ENCODE results near the gene VPS26C. TPM values are rescaled to one million over a fixed set of nuclear protein-coding genes. Genes with fewer than 3 reads are reported as not detected.

The VPS26C gene
- total and polyA plus RNA-seq, 9 of the 15 experiments (the other 6 are each of a cell fraction or from before 2014, with no cell fraction given) = 32.8 to 48.7 (median 42.1) TPM

- Histone ChIP-seq H3K27ac (ENCODE audit: extremely low read depth, low read depth, low read length) (no peak overlapping the region), H4K20me1 (replicated peaks; ENCODE audit: control insufficient read depth, insufficient read depth, low read length) (no peaks in the 10 kb centered on the region), H3K27me3 (ENCODE audit: control insufficient read depth in 2 of 2, insufficient read depth in 2 of 2, low read length in 2 of 2) (no peaks in the 10 kb centered on the region), H3K4me3 (no peak overlapping the region), H3K4me1 (replicated peaks in 1 of 2; ENCODE audit: control insufficient read depth in 2 of 2, insufficient read depth in 2 of 2, low read length in 2 of 2) (peaks cover 0 to 2% of the 10 kb centered on the region in 2 experiments; a peak in 1 of 5 replicates), H3K9me1 (ENCODE audit: control insufficient read depth, insufficient read depth, low read length) (no peaks in the 10 kb centered on the region), H3K4me2 (ENCODE audit: insufficient read depth, low read length) (no peak overlapping the region), H3K36me3 (ENCODE audit: control insufficient read depth, insufficient read depth, low read length) (peaks cover 87% of the 10 kb centered on the region), H3K79me2 (ENCODE audit: control insufficient read depth, insufficient read depth, low read length) (no peaks in the 10 kb centered on the region), H3K9ac (ENCODE audit: insufficient read depth in 1 of 2, low read depth in 2 of 2, low read length in 2 of 2) (no peak overlapping the region), H2AFZ (ENCODE audit: low read depth, low read length) (no peak overlapping the region), H3K9me3 (replicated peaks; ENCODE audit: control insufficient read depth, insufficient read depth, low read depth, low read length) (no peaks in the 10 kb centered on the region)
- in situ Hi-C loops (cut with MboI) = no loop called here
- DNase-seq (ENCODE audit: extremely low read depth in 1 of 4, low spot score in 3 of 4) (no peak), ATAC-seq (no peak), FAIRE-seq (no peak)
- no TSS peak for BruUV-seq (replicated peaks)
- CTCF ChIA-PET (ENCODE audit: low intra/inter-chr PET ratio) = no interaction called here
- POLR2A ChIA-PET = no interaction called here
- intact Hi-C loops (cut with micrococcal nuclease) = no loop called here
- WGBS (ENCODE audit: insufficient coverage, low coverage, missing lambda C conversion rate) = 91% methylated on average over 2 of the region's 2 CpGs
- TF ChIP-seq FUS (optimal IDR thresholded peaks at IDR 0.05; ENCODE audit: low read depth, low read length) (no peak), ZBTB43 (CRISPR knock-in tag; IDR thresholded peaks at IDR 0.05) (no peak), ZBTB33 (CRISPR knock-in tag; IDR thresholded peaks at IDR 0.05) (no peak), RBM15 (IDR thresholded peaks at IDR 0.05; ENCODE audit: insufficient read depth, low read length) (no peak), GTF3C2 (IDR thresholded peaks at IDR 0.05; ENCODE audit: borderline replicate concordance, extremely low read depth, insufficient read length) (no peak), MTA1 (IDR thresholded peaks at IDR 0.05; ENCODE audit: borderline replicate concordance) (no peak), NR2F6 (CRISPR knock-in tag; IDR thresholded peaks at IDR 0.05) (no peak), ZC3H11A (IDR thresholded peaks at IDR 0.05; ENCODE audit: low read depth, low read length) (no peak), ZBTB34 (CRISPR knock-in tag; IDR thresholded peaks at IDR 0.05) (no peak), TFAM (CRISPR knock-in tag; conservative IDR thresholded peaks at IDR 0.05) (no peak), KAT8 (IDR thresholded peaks at IDR 0.05; ENCODE audit: low read depth) (no peak), GATA2 (CRISPR knock-in tag; IDR thresholded peaks at IDR 0.05) (no peak)
Observed at GRCh38 chr21:37192019-37192418, 75.1 kb downstream of the VPS26C start.

Measured in K562 (cell line).